IPS DF 6.9 (cell line): ENCODE results near the gene RASGRP2.

ENCODE experiments used
- DNase-seq: peaks from one replicate; pipeline ENCODE4 v3.0.0-alpha.2; 2013; ENCODE audit warnings: low read depth, low spot score
- H3K27ac ChIP-seq: one replicate; pipeline ENCODE4 v1.5.1; 2013; ENCODE audit warnings: low read length, control low read depth
- H3K27me3 ChIP-seq: 2 replicates; pipeline ENCODE4 v1.6.1; 2013; ENCODE audit warnings: mild to moderate bottlenecking, low read length; ENCODE audit not compliant: control insufficient read depth, insufficient read depth
- H3K36me3 ChIP-seq: 2 replicates; pipeline ENCODE4 v1.6.1; 2013; ENCODE audit warnings: low read length; ENCODE audit not compliant: control insufficient read depth, insufficient read depth
- H3K4me1 ChIP-seq: 2 replicates; pipeline ENCODE4 v1.6.1; 2013; ENCODE audit warnings: low read length; ENCODE audit not compliant: control insufficient read depth, insufficient read depth
- H3K4me3 ChIP-seq: 2 replicates; pipeline ENCODE4 v1.5.1; 2013; ENCODE audit warnings: mild to moderate bottlenecking, low read length
- H3K9me3 ChIP-seq: 2 replicates; pipeline ENCODE4 v1.6.1; 2013; ENCODE audit warnings: low read length, inconsistent platforms; ENCODE audit not compliant: control insufficient read depth, insufficient read depth
- WGBS: extraction: QIAGEN DNeasy Blood & Tissue Kit; methylation state at CpG from one replicate; pipeline ENCODE4 v1.1.7; 2013; ENCODE audit warnings: mixed read lengths, missing lambda C conversion rate; ENCODE audit not compliant: insufficient read length, insufficient coverage; 5-methylcytosine and 5-hydroxymethylcytosine counted together

RASGRP2 gene

DNA sequence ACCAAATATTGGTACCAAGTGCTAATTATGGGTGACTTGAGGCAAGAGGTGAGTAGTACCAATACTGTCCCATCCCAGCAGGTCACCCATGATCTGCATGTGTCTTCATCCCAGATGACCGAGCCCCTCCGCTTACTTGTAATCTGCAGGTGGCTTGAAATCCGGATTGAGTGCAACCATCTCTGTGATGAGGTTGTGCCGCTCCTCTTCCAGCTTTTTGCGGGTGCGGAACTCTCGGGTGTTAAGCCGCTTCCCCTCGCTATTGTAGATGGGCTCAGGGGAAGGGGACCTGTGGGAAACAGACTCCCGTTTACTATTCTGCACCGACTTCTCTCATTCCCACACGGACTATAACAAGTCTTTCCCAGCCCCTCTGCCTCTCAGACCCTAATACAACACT lies 26.2 kb upstream of the RASGRP2 start:
- WGBS, result no CpG with 5 or more reads among the region's 12 CpGs

GRCh38 chr11:64769283-64769682 lies 25.3 kb upstream of the RASGRP2 start:
- WGBS, result no CpG with 5 or more reads among the region's 6 CpGs
- H3K27me3 ChIP-seq, result no peaks in the 10 kb centered on the region
- H3K36me3 ChIP-seq, result peaks cover 72% of the 10 kb centered on the region
- H3K4me1 ChIP-seq, result peaks cover 4% of the 10 kb centered on the region
- H3K9me3 ChIP-seq, result no peaks in the 10 kb centered on the region
- no peak overlapping the region for H3K27ac ChIP-seq
- H3K4me3 ChIP-seq, result no peak overlapping the region
- no peak for DNase-seq

More for the DNA sequence above, 26.2 kb upstream of the RASGRP2 start:
- Histone ChIP-seq H3K27ac (no peak overlapping the region), H3K9me3 (no peaks in the 10 kb centered on the region), H3K4me3 (no peak overlapping the region), H3K27me3 (no peaks in the 10 kb centered on the region), H3K4me1 (peaks cover 3% of the 10 kb centered on the region), H3K36me3 (peaks cover 71% of the 10 kb centered on the region)
- no peak for DNase-seq

DNA sequence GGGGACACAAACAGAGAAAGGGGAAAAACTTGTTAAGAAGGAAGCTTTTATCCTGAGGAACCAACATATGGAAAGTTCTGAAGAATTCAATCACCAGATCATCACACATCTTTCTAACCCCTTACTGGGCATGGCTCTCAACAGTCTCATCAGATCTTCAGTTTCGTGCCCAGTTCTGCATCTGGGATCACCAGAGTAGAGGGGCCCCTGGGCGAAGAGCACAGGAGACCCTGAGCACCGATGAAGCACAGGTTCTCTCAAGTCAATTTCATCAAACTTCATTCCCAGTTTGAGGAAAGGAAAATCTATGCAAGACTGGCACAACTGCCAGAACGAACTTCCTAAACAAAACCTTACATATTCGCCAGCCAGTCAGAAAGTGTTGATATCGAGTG lies 24.4 kb upstream of the RASGRP2 start:
- H3K36me3 ChIP-seq, result peaks cover 66% of the 10 kb centered on the region
- no peak for DNase-seq
- no peaks in the 10 kb centered on the region for H3K27me3 ChIP-seq
- no CpG with 5 or more reads among the region's 6 CpGs for WGBS
- H3K9me3 ChIP-seq, result no peaks in the 10 kb centered on the region
- H3K4me3 ChIP-seq, result no peak overlapping the region
- H3K27ac ChIP-seq, result no peak overlapping the region
- peaks cover 11% of the 10 kb centered on the region for H3K4me1 ChIP-seq

GRCh38 chr11:64767344-64768299 lies 23.7 kb upstream of the RASGRP2 start:
- Histone ChIP-seq H3K9me3 (no peaks in the 10 kb centered on the region), H3K27ac (no peak overlapping the region), H3K4me1 (peaks cover 13% of the 10 kb centered on the region), H3K27me3 (no peaks in the 10 kb centered on the region), H3K36me3 (peaks cover 64% of the 10 kb centered on the region), H3K4me3 (no peak overlapping the region)
- DNase-seq, result no peak
- no CpG with 5 or more reads among the region's 19 CpGs for WGBS

GRCh38 chr11:64766881-64767280 lies 22.9 kb upstream of the RASGRP2 start:
- no peaks in the 10 kb centered on the region for H3K27me3 ChIP-seq
- no peaks in the 10 kb centered on the region for H3K9me3 ChIP-seq
- H3K27ac ChIP-seq, result no peak overlapping the region
- WGBS, result no CpG with 5 or more reads among the region's 11 CpGs
- peaks cover 17% of the 10 kb centered on the region for H3K4me1 ChIP-seq
- H3K4me3 ChIP-seq, result no peak overlapping the region
- peaks cover 63% of the 10 kb centered on the region for H3K36me3 ChIP-seq
- no peak for DNase-seq

DNA sequence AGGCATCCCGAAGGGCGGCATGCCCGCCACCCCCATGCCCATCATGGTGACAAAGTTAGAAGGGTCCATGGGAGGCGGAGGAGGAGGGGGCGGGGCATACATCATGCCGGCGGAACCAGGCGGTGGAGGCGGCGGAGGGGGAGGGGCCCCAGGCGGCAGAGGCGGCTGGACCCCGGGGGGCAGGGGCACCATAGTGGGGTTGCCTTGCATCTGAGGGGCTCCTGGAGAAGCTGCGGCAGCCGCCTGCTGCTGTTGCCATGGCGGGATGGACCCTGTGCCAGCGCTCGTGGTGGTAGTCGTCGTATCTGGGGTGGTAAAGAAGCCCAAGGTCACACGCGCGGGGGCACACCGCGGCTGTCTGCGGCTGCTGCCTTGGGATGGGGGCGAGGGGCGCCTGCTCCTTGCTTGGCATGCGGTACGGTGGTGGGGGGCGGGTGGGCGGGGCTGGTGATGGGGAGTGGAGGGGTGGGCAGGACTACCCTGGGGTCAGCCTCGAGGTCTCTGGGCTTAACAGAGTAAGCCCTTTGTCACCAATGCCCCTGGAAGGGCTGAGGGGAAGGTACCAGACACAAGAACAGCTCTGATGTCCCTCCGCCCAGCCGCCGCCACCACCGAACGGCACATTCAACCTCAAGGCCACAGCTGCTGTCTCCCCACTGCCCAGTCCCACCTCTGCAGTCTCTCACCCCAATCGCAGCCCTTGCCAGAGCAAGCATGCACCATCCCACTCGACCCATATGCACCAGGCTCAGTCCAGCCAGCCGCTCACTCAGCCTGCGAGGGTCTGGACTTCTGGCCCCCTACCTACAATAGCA lies 22.1 kb upstream of the RASGRP2 start:
- WGBS, result no CpG with 5 or more reads among the region's 42 CpGs

GRCh38 chr11:64765291-64765850 lies 21.4 kb upstream of the RASGRP2 start:
- Histone ChIP-seq H3K9me3 (no peaks in the 10 kb centered on the region), H3K4me3 (no peak overlapping the region), H3K27me3 (no peaks in the 10 kb centered on the region), H3K4me1 (peaks cover 20% of the 10 kb centered on the region), H3K36me3 (peaks cover 53% of the 10 kb centered on the region), H3K27ac (no peak overlapping the region)
- no CpG with 5 or more reads among the region's 30 CpGs for WGBS
- no peak for DNase-seq

More for the DNA sequence above, 22.1 kb upstream of the RASGRP2 start:
- Histone ChIP-seq H3K4me1 (peaks cover 17% of the 10 kb centered on the region), H3K36me3 (peaks cover 59% of the 10 kb centered on the region), H3K4me3 (no peak overlapping the region), H3K9me3 (no peaks in the 10 kb centered on the region), H3K27me3 (no peaks in the 10 kb centered on the region), H3K27ac (no peak overlapping the region)
- DNase-seq, result no peak

GRCh38 chr11:64764753-64765152 lies 20.8 kb upstream of the RASGRP2 start:
- Histone ChIP-seq H3K4me1 (peaks cover 25% of the 10 kb centered on the region), H3K27me3 (no peaks in the 10 kb centered on the region), H3K9me3 (no peaks in the 10 kb centered on the region), H3K27ac (no peak overlapping the region), H3K36me3 (peaks cover 47% of the 10 kb centered on the region), H3K4me3 (no peak overlapping the region)
- no CpG with 5 or more reads among the region's 8 CpGs for WGBS
- no peak for DNase-seq

GRCh38 chr11:64764040-64764611 lies 20.2 kb upstream of the RASGRP2 start:
- Histone ChIP-seq H3K36me3 (peaks cover 43% of the 10 kb centered on the region), H3K9me3 (no peaks in the 10 kb centered on the region), H3K4me1 (peaks cover 29% of the 10 kb centered on the region), H3K27me3 (no peaks in the 10 kb centered on the region), H3K27ac (peak overlapping the region; percentile 50), H3K4me3 (no peak overlapping the region)
- DNase-seq, result no peak
- WGBS, result no CpG with 5 or more reads among the region's 11 CpGs

- no peaks in the 10 kb centered on the region for H3K9me3 ChIP-seq
- no peak overlapping the region for H3K4me3 ChIP-seq
- WGBS, result no CpG with 5 or more reads among the region's 6 CpGs
- H3K27me3 ChIP-seq, result no peaks in the 10 kb centered on the region
- no peak for DNase-seq
- H3K4me1 ChIP-seq, result peaks cover 30% of the 10 kb centered on the region
- H3K36me3 ChIP-seq, result peaks cover 37% of the 10 kb centered on the region
- H3K27ac ChIP-seq, result peak overlapping the region; percentile 50
Measured at GRCh38 chr11:64763526-64764039, 19.6 kb upstream of the RASGRP2 start.
